Cardiac septum (tissue), 1 donor: ENCODE data around the gene KRTAP10-1. TPM values are rescaled to one million over a fixed set of nuclear protein-coding genes. Genes with fewer than 3 reads are reported as not detected.
"Not testable (repeated sequence)": the region's sequence is repeated elsewhere in the genome, so short reads cannot be mapped to it uniquely, and the experiment has no call there.

Source experiments
- DNase-seq: peaks from one replicate; pipeline ENCODE4 v3.0.0-alpha.2; 2020; ENCODE audit warnings: low spot score
- intact Hi-C: fragments of 100-400 bp; cut with DNase I; formaldehyde crosslinking; loops from one replicate; pipeline ENCODE4 v1.14.0; 2022
- long read RNA-seq: library from polyadenylated mRNA; unstranded; transcript quantifications from one replicate; pipeline ENCODE4 v2.0.0, GENCODE V29; 2021
- total RNA-seq: library from RNA; stranded (reverse); fragmentation: NEBNext Ultra II Directional; extraction: Animal tissue kit (Norgen Biotek cat#: 25700); gene quantifications from one replicate; pipeline ENCODE4 v1.2.1, GENCODE V29; 2021
- donor health status: DM: no; HTN: no; CAD: no.

The KRTAP10-1 gene
- total RNA-seq, result not detected
- long read RNA-seq, result 0 reads

- intact Hi-C loops, result no loop called here
- no peak for DNase-seq
Observed at GRCh38 chr21:44539991-44540666, at the start of gene KRTAP10-1. Gene KRTAP10-1, minus strand, starts transcription at chr21:44540195. Its CDS starts 45 bp downstream, at chr21:44540150.

- intact Hi-C loops, result no loop called here
- no peak for DNase-seq
Observed at GRCh38 chr21:44589094-44589493, 49.1 kb upstream of the KRTAP10-1 start.

- no peak for DNase-seq
- intact Hi-C loops, result no loop called here
Observed at GRCh38 chr21:44585892-44586291, 45.9 kb upstream of the KRTAP10-1 start.

- no peak for DNase-seq
- intact Hi-C loops, result no loop called here
Observed at GRCh38 chr21:44583800-44584147, 43.8 kb upstream of the KRTAP10-1 start.

GRCh38 chr21:44583089-44583799, 43.2 kb upstream of the KRTAP10-1 start:
- intact Hi-C loops, result no loop called here
- no peak for DNase-seq

- DNase-seq, result no peak
Observed at GRCh38 chr21:44582055-44582454, 42.1 kb upstream of the KRTAP10-1 start.

GRCh38 chr21:44581158-44581557, 41.2 kb upstream of the KRTAP10-1 start:
- DNase-seq, result no peak
- intact Hi-C loops, result no loop called here

More at GRCh38 chr21:44582055-44582454, 42.1 kb upstream of the KRTAP10-1 start:
- intact Hi-C loops, result no loop called here

GRCh38 chr21:44580231-44580821, 40.3 kb upstream of the KRTAP10-1 start, which contains the start of gene KRTAP10-5:
Gene KRTAP10-5, minus strand, starts transcription at chr21:44580604. Its CDS starts 26 bp downstream, at chr21:44580578.
- DNase-seq, intact Hi-C loops: not testable (repeated sequence)

GRCh38 chr21:44579833-44580144, 39.8 kb upstream of the KRTAP10-1 start:
- intact Hi-C loops, result no loop called here
- DNase-seq, result no peak

GRCh38 chr21:44579056-44579832, 39.2 kb upstream of the KRTAP10-1 start:
- no peak for DNase-seq
- intact Hi-C loops, result no loop called here

- intact Hi-C loops, result no loop called here
- no peak for DNase-seq
Observed at GRCh38 chr21:44578371-44579055, 38.5 kb upstream of the KRTAP10-1 start.

GRCh38 chr21:44576025-44576420, 36.0 kb upstream of the KRTAP10-1 start:
- intact Hi-C loops, result no loop called here
- DNase-seq, result no peak

GRCh38 chr21:44575307-44576024, 35.5 kb upstream of the KRTAP10-1 start:
- DNase-seq, result no peak
- intact Hi-C loops, result no loop called here

- intact Hi-C loops, result no loop called here
- no peak for DNase-seq
Observed at GRCh38 chr21:44574457-44575306, 34.7 kb upstream of the KRTAP10-1 start.

- DNase-seq, intact Hi-C loops: not testable (repeated sequence)
Observed at GRCh38 chr21:44573630-44574456, 33.8 kb upstream of the KRTAP10-1 start, which contains the start of gene KRTAP10-4. Gene KRTAP10-4, plus strand, starts transcription at chr21:44573729. Its CDS starts 30 bp downstream, at chr21:44573759.

- DNase-seq, result no peak
- intact Hi-C loops, result no loop called here
Observed at GRCh38 chr21:44572959-44573583, 33.1 kb upstream of the KRTAP10-1 start.
